ENCODE data around the gene DCLK2.
"Not testable (repeated sequence)": the region's sequence is repeated elsewhere in the genome, so short reads cannot be mapped to it uniquely, and the experiment has no call there.

DCLK2 gene

GRCh38 chr4:150145090-150145945 lies 67.1 kb downstream of the DCLK2 start:
- DNase-seq (ENCODE audit: low read depth in 1 of 2, low spot score in 1 of 2), result no peak

GRCh38 chr4:150145946-150146340 lies 67.7 kb downstream of the DCLK2 start:
- no peak for DNase-seq (ENCODE audit: low read depth in 1 of 2, low spot score in 1 of 2)

DNA sequence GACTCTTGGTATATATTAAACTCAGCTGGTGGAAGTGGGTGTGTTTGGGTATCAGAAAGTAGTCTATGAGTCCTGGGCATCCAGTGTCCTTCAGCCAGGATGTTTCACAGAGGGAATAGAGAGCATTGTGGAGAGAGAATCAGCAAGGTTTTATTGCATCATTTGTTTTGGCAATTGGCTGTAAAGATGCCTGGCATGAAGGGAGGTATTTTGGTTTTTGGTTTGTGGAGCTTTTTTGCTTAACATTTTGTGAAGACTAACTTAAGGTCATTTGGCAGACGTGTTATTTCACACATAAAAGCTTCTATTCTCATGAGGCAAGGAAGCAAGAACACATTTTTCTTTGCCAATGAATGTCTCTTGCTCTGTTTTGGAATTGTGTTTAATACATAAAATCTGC lies 71.1 kb downstream of the DCLK2 start:
- DNase-seq (ENCODE audit: low read depth in 1 of 2, low spot score in 1 of 2), result no peak

DNA sequence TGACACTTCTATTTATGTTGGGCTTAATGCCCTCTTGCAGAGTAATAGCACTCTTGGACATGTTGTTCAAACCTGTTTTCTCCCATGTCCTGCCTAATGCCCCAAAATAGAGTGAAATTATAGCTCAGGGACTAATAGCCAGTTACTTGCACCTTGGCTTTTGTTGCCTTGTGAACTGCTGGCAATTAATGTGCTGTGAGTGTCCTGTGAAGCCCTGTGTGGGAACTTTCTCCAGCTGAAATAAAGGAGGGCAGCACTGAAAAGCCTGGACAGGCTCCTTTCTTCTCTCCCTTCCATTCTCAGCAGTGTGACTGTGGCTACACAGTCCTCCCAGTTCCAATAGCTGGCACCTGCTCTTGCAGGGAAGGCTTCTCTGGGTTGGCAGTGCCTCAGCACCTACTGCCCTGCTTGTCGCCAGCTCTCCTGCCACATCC lies 72.4 kb downstream of the DCLK2 start:
- DNase-seq (ENCODE audit: low read depth in 1 of 2, low spot score in 1 of 2), result no peak

DNA sequence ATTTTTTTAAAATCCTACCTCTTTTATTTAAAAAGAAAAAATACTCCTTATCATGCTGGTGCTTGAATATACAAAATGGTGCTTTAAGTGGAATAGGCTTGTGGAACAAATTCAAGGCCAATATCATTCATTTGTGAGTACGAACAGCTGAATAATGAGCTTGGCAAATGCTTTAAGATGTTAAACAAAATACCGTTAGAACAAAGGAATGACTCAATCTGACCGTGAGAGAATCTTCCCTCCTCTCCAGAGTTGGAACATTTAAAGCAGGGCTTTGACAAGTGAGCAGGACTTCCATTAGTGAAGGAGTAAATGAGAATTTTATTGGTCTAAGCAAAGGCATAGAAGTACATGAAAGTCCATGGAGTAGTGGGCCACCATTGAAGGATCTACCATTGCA lies 74.5 kb downstream of the DCLK2 start:
- no peak for DNase-seq (ENCODE audit: low read depth in 1 of 2, low spot score in 1 of 2)

GRCh38 chr4:150155391-150155790 lies 77.1 kb downstream of the DCLK2 start:
- DNase-seq (ENCODE audit: low read depth in 1 of 2, low spot score in 1 of 2), result no peak

DNA sequence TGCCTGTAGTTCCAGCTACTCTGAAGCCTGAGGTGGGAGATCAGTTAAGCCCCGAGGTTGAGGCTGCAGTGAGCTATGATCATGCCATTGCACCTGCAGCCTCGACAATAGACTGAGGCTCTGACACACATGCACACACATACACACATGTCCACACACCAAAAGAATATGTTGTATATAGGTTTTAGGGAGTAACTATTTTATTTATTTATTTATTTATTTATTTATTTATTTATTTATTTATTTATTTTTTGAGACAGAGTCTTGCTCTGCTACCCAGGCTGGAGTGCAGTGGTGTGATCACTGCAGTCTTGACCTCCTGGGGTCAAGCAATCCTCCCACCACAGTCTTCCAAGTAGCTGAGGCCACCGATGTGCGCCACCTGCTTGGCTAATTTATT lies 78.3 kb downstream of the DCLK2 start:
- no peak for DNase-seq (ENCODE audit: low read depth in 1 of 2, low spot score in 1 of 2)

- DNase-seq (ENCODE audit: low read depth in 1 of 2, low spot score in 1 of 2), result no peak
These were observed 79.8 kb downstream of the DCLK2 start for GRCh38 chr4:150158041-150158440.

DNA sequence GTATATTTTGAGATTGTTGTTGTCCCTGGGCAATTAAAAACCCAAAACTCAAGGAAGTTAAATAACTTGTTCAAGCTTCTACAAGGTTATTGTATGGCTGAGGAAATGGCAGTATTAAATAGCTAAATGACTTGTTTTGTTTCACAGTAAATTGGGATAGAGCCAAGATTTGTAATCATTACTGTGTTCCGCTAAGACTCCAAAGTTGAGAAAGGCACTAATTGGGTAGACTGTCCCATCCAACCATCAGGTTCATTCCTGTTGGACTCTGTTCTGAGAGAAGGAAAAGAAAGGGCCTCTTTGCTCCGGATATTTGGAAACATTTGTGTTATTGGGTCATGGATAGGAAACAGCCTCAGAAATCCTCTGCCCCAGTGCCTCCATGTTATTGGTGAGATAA lies 82.2 kb downstream of the DCLK2 start:
- DNase-seq (ENCODE audit: low read depth in 1 of 2, low spot score in 1 of 2), result no peak

- no peak for DNase-seq (ENCODE audit: low read depth in 1 of 2, low spot score in 1 of 2)
These were observed 82.9 kb downstream of the DCLK2 start for GRCh38 chr4:150161109-150161508.

- not testable (repeated sequence) for DNase-seq (ENCODE audit: low read depth in 1 of 2, low spot score in 1 of 2)
These were observed 83.8 kb downstream of the DCLK2 start for GRCh38 chr4:150162020-150162419.

DNA sequence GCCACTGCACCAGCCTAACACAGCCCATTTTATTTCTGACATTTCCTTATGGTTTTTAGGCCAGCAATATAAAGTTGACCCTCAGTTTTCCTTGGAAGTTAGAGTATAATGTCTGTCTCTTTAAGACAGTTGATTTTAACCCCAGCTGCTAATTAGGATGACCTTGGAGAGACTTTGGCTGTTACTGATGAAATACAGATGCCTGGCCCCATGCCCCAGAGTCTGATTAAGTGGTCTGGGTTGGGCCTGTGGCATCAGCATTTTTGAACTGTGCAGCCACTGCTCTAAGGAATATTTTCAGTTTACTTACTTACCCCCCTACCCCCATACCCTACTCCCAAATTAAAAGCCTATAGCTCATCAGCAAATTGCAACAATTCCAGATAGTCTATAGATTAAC lies 85.8 kb downstream of the DCLK2 start:
- no peak for DNase-seq (ENCODE audit: low read depth in 1 of 2, low spot score in 1 of 2)

GRCh38 chr4:150164956-150165629 lies 86.8 kb downstream of the DCLK2 start:
- DNase-seq (ENCODE audit: low read depth in 1 of 2, low spot score in 1 of 2), result no peak

GRCh38 chr4:150167054-150167453 lies 88.8 kb downstream of the DCLK2 start:
- DNase-seq (ENCODE audit: low read depth in 1 of 2, low spot score in 1 of 2), result no peak

GRCh38 chr4:150173432-150173861 lies 95.2 kb downstream of the DCLK2 start:
- no peak for DNase-seq (ENCODE audit: low read depth in 1 of 2, low spot score in 1 of 2)

GRCh38 chr4:150173982-150174398 lies 95.7 kb downstream of the DCLK2 start:
- DNase-seq (ENCODE audit: low read depth in 1 of 2, low spot score in 1 of 2), result no peak

- DNase-seq (ENCODE audit: low read depth in 1 of 2, low spot score in 1 of 2), result no peak
These were observed 98.3 kb downstream of the DCLK2 start for GRCh38 chr4:150176547-150176946.

DNA sequence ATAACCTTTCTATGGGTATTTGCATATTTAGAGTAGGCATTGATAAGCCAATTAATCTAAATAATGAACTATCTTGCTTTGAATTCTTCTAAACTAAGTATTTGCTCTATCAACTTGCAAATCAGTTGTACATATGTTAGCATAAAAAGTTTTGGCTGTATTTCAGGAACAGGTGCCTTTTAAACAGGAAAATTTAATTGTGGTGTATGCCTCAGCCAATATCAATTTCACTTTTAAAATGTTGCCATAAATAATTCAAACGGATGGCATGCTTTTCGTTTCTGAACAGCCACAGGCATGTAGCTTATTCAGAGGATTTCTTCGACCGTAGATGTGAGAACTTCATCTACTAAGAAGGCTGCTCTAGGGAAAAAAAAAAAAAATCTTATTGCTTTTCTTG lies 99.9 kb downstream of the DCLK2 start:
- no peak for DNase-seq (ENCODE audit: low read depth in 1 of 2, low spot score in 1 of 2)

GRCh38 chr4:150181536-150181935 lies 103.3 kb downstream of the DCLK2 start:
- no peak for DNase-seq (ENCODE audit: low read depth in 1 of 2, low spot score in 1 of 2)

DNA sequence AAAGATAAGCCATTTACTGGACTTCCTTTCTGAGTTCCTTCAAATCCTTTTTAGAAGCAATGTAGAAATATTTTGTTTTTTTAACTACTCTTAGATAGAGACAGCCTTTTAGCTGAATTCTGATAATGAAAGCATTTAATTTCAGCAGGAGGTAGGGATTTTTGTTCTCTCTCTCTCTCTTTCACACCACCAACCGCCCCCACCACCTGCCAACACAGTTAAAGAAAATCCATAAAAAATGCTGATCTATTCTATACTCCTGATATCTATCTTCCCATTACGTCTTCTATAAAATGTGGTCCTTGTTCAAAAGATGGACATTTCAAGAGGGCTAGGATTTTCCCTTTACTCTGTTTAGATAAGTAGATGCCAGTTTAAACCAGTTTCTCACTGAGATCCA lies 104.5 kb downstream of the DCLK2 start:
- DNase-seq (ENCODE audit: low read depth in 1 of 2, low spot score in 1 of 2), result no peak

DNA sequence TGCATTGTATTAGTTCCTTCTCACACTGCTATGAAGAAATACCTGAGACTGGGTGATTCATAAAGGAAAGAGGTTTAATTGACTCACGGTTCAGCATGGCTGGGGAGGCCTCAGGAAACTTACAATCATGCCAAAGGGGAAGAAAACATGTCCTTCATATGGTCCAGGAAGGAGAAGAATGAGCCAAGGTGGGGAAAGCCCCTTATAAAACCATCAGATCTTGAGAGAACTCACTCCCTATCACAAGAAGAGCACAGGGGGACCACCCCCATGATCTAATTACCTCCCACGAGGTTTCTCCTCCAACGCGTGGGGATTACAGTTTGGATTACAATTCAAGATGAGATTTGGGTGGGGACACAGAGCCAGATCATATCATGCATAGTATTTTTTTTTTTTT lies 106.8 kb downstream of the DCLK2 start:
- not testable (repeated sequence) for DNase-seq (ENCODE audit: low read depth in 1 of 2, low spot score in 1 of 2)

DNA sequence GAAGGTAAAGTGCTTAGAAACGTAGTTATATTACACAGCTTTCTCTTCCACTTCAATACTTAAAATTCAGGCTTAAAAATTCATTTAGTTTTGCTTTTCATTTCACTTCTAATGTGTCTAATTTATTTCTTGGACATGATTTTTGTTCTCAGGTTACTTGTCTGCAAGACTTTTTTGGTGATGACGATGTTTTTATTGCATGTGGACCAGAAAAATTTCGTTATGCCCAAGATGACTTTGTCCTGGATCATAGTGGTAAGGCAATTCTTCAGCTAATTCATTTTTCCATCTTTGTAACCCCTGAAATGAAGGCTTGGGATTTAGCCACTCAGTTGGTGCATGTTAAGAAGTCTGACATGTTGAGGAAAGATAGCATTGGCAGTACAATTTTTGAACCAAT lies 114.7 kb downstream of the DCLK2 start:
- no peak for DNase-seq (ENCODE audit: low read depth in 1 of 2, low spot score in 1 of 2)

DNA sequence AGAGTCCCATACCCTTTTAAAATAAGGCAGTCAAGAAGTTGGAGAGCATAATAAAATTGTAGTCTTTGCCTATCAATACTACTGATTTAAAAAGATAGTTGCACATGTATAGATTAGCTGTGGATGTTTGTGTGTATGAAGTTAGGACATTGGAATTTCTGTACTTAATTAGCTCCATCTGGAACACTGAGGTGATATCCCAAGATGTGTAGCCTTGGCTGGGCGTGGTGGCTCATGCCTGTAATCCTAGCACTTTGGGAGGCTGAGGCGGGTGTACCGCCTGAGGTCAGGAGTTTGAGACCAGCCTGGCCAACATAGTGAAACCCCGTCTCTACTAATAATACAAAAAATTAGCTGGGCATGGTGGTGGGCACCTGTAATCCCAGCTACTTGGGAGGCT lies 119.0 kb downstream of the DCLK2 start:
- DNase-seq (ENCODE audit: low read depth in 1 of 2, low spot score in 1 of 2), result not testable (repeated sequence)

Measured in stimulated activated CD4-positive, alpha-beta T cell treated with anti-CD3 and anti-CD28 coated beads, Interleukin-15, amount 100 ng/mL, for 1 hour (primary cell).